Caki2 (cell line): Measurements from ENCODE around the gene SPACDR. TPM values are rescaled to one million over a fixed set of nuclear protein-coding genes. Genes with fewer than 3 reads are reported as not detected.
A peak's percentile ranks its signal among the peaks of the same experiment; 100 is the strongest.
"Not testable (repeated sequence)": the region's sequence is repeated elsewhere in the genome, so short reads cannot be mapped to it uniquely, and the experiment has no call there.

Source experiments
- DNase-seq: peaks from one replicate; pipeline ENCODE4 v3.0.0-alpha.2; 2015; ENCODE audit warnings: low read depth
- in situ Hi-C: cut with HindIII; loops from 2 replicates; pipeline ENCODE4 v1.10.0; 2016; ENCODE audit warnings: low sequenced_read_pairs, low pct_unique_long_range_greater_than_20kb, mixed read lengths
- total RNA-seq: library from RNA; depleted of rRNA; stranded (reverse); fragments of >200 nt; shearing (Covaris generic); gene quantifications from 2 replicates; pipeline ENCODE4 v1.2.3, GENCODE V29; 2014; ENCODE audit warnings: low replicate concordance

Gene SPACDR
- total RNA-seq, 1 experiment from 2014 or later, result not detected

- in situ Hi-C loops, result no loop called here
- no peak for DNase-seq
Observed at GRCh38 chr7:100471021-100471420, 7.0 kb upstream of the SPACDR start.

DNA sequence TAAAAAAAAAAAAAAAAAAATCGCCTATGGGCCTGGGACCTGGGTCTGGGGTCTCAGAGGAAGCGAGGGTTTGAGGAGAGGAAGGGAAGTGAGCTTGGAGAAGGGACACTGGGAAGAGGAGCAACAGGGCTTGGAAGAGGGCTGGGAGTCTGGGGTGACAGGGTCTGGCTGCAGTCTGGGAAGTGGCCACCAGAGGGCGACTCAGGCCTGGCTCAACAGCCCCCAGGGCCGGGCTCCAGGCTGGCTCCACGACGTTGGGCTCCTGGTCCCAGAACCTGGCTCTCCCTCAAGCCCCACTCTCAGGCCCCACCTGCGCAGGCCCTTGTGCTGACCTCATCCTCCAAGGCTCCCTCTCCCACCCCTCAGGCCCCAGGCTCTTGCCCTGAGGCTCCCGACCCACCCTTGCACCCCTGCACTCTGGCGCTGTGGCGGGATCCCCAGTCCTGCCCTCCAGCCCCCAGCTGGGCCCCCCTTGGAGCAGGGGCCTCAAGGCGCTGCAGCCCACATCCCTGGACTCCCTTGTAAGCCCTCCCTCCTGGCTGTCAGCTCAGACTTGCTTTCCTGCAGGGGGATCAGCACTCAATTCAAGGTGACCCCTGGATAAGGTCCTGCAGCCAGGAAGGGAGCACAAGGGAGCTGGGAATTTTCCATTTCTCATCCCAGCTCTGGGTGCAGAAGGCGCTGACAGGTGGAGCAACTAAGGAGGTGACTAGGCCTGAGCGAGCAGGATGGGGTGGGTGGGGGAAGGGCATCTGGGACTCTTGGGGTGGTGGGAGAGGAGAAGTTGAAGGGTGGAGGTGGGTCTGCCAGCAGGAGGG, 5.4 kb upstream of the SPACDR start:
- DNase-seq, result peak; percentile 36
- in situ Hi-C loops, result no loop called here

- in situ Hi-C loops, result no loop called here
- DNase-seq, result no peak
Observed at GRCh38 chr7:100467638-100468373, 3.7 kb upstream of the SPACDR start.

GRCh38 chr7:100466653-100467605, 2.9 kb upstream of the SPACDR start:
- DNase-seq, result no peak
- in situ Hi-C loops, result no loop called here

DNA sequence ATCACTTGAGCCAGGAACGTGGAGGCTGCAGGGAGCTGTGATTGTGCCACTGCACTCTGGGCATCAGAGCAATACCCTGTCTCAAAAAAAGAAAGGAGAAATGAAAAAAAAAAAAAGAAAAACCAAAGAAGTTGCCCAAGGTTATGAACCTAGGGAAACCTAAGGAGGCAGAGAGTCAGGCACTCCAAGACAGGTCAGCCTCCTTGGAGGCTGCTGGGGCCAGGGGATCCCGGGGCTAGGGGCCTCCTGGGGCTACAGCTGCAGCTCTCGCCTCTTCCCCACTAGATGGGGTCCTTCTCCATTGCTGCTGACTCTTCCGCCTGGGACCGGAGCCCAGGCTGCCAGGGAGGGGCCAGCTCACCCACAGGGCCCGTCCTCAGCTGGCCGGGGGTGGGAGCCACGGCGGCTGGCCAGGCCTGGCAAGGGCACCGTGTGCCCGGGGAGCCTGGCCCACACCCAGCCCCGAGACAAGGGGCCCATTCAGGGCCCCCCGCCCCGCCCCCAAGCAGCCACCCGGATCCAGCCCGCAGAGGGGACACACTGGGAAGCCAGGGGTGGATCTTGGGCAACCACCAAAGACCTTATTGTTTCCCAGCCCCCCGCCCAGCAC, 1.7 kb upstream of the SPACDR start:
- no peak for DNase-seq
- in situ Hi-C loops, result no loop called here

- no peak for DNase-seq
- in situ Hi-C loops, result no loop called here
Observed at GRCh38 chr7:100465299-100465698, 1.2 kb upstream of the SPACDR start.

DNA sequence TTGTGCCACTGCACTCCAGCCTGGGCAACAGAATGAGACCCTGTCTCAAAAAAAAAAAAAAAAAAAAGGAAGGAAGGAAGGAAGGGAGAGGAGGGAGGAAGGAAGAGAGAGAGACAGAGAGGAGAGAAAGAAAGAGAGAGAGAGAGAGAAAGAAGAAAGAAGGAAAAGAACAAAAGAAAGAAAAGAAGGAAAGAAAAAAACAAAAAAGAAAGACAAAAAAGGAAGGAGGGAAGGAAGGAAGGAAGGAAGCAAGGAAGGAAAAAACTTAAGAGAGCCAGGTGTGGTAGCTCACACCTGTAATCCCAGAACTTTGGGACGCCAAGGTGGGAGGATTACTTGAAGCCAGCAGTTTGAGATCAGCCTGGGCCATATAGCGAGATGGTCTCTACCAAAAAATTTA, 731 bp upstream of the SPACDR start:
- no peak for DNase-seq
- in situ Hi-C loops, result no loop called here

DNA sequence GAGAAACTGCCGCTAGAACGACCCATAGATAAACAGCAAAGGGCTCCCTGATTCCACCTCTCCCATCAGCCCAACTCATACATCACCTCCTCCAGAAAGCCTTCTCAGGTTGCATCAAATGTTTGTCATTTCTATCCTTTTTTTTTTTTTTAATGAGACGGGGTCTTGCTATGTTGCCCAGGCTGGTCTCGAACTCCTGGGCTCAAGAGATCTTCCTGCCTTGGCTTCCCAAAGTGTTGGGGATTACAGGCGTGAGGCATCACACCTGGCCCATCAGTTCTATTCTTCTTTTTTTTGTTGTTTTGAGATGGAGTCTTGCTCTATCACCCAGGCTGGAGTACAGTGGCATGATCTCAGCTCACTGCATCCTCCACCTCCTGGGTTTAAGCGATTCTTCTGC, 7.0 kb downstream of the SPACDR start:
- no peak for DNase-seq
- in situ Hi-C loops, result no loop called here

GRCh38 chr7:100456562-100456961, 7.5 kb downstream of the SPACDR start:
- no peak for DNase-seq
- in situ Hi-C loops, result no loop called here

DNA sequence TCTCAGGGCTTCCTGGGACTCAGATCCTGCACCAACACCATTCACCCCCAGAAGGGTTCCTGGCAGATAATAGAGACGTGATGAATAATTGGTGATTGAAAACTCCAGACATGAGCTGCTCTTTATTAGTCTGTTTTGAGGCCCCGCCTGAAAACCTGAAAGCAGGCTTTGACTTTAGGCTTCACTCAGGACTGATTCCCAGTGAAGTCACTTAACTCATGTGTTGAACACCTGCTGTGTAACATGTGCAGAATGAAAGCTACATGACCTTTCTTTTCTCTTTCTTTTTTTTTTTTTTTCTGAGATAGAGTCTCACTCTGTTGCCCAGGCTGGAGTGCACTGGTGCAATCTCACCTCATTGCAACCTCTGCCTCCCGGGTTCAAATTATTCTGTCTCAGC, 8.9 kb downstream of the SPACDR start:
- DNase-seq, result no peak
- in situ Hi-C loops, result no loop called here

- in situ Hi-C loops, DNase-seq: not testable (repeated sequence)
Observed at GRCh38 chr7:100453854-100454253, 10.2 kb downstream of the SPACDR start.

DNA sequence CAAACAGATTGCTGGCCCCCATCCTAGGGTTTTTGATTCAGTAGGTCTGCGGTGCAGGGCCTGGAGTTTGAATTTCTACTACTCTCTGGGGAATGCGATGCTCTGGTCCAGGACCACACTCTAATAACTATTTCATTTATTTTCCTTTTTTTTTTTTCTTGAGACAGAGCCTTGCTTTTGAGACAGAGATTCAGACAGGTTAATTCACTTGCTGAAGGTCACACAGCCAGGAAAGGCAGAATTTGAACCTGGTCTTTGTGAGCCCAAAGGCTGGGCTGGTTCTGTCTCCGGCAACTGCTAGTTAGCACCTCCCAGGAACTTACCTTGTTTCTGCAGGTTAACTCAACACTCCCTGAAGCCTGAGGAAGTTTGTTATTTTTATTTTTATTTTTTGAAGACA, 11.5 kb downstream of the SPACDR start:
- in situ Hi-C loops, result no loop called here
- DNase-seq, result no peak

GRCh38 chr7:100449190-100449795, 14.8 kb downstream of the SPACDR start:
- in situ Hi-C loops, result no loop called here
- no peak for DNase-seq

- in situ Hi-C loops, result not testable (repeated sequence)
Observed at GRCh38 chr7:100447363-100447762, 16.7 kb downstream of the SPACDR start.

DNA sequence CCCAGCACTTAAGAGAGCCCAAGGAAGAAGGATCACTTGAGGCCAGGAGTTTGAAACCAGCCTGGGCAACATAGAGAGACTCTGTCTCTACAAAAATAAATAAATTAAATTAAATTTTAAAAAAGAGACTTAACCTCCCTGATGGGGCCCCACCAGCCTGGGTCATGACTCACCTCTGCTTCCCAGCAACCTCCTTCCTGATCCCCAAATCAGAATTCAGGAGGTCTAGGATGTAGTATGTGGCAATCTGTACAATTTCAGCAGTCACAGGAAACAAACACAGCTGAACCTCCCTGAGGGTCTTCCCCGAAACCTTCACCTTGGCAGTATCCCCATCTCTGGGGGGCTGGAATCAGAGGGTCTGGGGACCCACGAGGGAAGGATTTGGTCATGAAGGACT, 18.0 kb downstream of the SPACDR start:
- DNase-seq, result no peak
- in situ Hi-C loops, result no loop called here

More at GRCh38 chr7:100447363-100447762, 16.7 kb downstream of the SPACDR start:
- not testable (repeated sequence) for DNase-seq

DNA sequence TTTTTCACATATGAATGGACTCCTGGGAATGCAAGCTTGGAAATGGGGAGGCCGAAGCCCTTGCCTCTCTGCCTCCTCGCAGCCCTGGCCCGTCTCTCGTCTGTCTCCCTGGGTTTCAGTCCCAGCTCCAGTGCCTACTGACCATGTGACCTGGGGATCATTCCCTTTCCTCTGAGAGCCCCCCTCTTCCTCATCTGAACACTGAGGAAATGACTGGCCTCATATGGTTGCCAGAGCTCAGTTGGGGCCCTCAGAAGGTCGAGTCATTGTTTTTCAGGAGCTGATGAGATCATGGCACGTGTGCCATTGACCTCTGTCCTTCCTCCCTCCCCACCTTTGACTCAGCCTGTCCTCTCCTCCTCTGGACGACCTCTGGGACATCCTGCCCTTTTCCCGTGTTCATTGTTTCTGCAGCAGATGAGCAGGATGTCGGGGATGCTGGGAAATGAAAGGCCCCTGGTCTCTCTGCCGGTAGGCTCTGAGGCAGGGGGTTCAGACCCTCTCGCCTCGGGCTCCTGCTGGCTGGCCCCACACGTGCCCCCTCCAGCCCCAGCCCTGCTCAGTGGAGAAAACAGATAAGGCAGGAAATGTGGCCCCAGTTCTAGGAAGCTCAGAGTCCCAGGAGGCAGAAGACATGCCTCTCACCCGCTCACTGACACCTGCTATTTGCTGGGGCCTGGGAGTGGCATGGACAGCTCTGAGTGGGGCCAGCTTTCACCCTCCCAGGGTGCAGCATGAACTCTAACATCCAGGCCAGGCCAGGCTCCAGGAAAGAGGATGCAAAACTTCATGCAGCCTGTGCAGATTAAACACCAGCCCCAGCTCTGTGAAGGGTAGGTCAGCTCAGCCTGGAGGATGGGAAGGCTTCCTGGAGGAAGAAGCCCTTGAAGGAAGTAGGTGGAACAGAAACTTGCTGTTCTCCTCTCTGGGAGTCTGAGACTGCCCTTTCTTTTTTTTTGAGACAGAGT, 19.5 kb downstream of the SPACDR start:
- DNase-seq, result peak; percentile 65
- in situ Hi-C loops, result no loop called here
